ENCODE measurements around the gene VPS8. TPM values are rescaled to one million over a fixed set of nuclear protein-coding genes. Genes with fewer than 3 reads are reported as not detected.

VPS8 gene
- total RNA-seq, 4 donors from 2014 or later: 23.7 to 61.8 (median 37.1) TPM

- no peaks in the 10 kb centered on the region for H3K4me1 ChIP-seq
- no peak overlapping the region for H3K4me3 ChIP-seq
- H3K36me3 ChIP-seq: peaks cover 0 to 41% (median 0%) of the 10 kb centered on the region in 3 donors
- no peak for DNase-seq
- H3K27me3 ChIP-seq: no peaks in the 10 kb centered on the region
- H3K27ac ChIP-seq: no peak overlapping the region
- WGBS, 2 donors: 84% methylated on average over 4 of the region's 4 CpGs
- H3K9me3 ChIP-seq: no peaks in the 10 kb centered on the region
- no peak for TF ChIP-seq CTCF (IDR thresholded peaks at IDR 0.05)
- no peak for TF ChIP-seq POLR2A (IDR thresholded peaks at IDR 0.05)
- intact Hi-C loops (cut with DNase I): no loop called here
Measured at GRCh38 chr3:184908859-184909258, 96.9 kb downstream of the VPS8 start.

DNA sequence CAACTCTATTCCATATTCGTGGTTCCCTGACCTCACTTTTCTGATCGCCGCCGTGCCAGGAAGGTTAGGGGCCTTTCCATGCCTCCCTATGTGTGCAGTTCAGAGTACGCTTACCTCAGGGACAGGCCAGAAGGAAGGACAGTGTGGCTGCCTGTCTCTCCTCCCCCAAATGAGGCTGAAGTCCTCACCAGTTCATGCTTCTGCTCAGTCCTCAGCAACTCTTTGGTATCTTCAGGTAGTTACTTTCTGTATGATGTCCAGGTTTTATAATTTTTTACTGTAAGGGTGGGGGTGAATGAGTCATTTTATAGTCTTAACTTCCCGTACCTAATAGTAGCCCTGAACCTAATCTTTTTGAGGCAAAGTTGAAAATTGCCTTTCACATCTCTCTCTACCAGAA is 98.7 kb downstream of the VPS8 start:
- peaks cover 0 to 39% (median 0%) of the 10 kb centered on the region in 3 donors for H3K36me3 ChIP-seq
- DNase-seq: no peak
- no peak for TF ChIP-seq CTCF (IDR thresholded peaks at IDR 0.05)
- TF ChIP-seq POLR2A (IDR thresholded peaks at IDR 0.05): no peak
- H3K9me3 ChIP-seq: no peaks in the 10 kb centered on the region
- 93 to 95% methylated on average over 6 of the region's 6 CpGs for WGBS, 2 donors
- no peak overlapping the region for H3K4me3 ChIP-seq
- intact Hi-C loops (cut with DNase I): no loop called here
- no peaks in the 10 kb centered on the region for H3K27me3 ChIP-seq
- no peak overlapping the region for H3K27ac ChIP-seq
- no peaks in the 10 kb centered on the region for H3K4me1 ChIP-seq

- peaks cover 0 to 46% (median 0%) of the 10 kb centered on the region in 3 donors for H3K36me3 ChIP-seq
- WGBS, 2 donors: 82 to 88% methylated on average over 4 of the region's 4 CpGs
- no peak overlapping the region for H3K27ac ChIP-seq
- TF ChIP-seq CTCF (IDR thresholded peaks at IDR 0.05) (no peak), POLR2A (IDR thresholded peaks at IDR 0.05) (no peak)
- no peaks in the 10 kb centered on the region for H3K27me3 ChIP-seq
- no peaks in the 10 kb centered on the region for H3K4me1 ChIP-seq
- intact Hi-C loops (cut with DNase I): no loop called here
- DNase-seq: no peak
- H3K4me3 ChIP-seq: no peak overlapping the region
- no peaks in the 10 kb centered on the region for H3K9me3 ChIP-seq
Measured at GRCh38 chr3:184911570-184911969, 99.6 kb downstream of the VPS8 start.

DNA sequence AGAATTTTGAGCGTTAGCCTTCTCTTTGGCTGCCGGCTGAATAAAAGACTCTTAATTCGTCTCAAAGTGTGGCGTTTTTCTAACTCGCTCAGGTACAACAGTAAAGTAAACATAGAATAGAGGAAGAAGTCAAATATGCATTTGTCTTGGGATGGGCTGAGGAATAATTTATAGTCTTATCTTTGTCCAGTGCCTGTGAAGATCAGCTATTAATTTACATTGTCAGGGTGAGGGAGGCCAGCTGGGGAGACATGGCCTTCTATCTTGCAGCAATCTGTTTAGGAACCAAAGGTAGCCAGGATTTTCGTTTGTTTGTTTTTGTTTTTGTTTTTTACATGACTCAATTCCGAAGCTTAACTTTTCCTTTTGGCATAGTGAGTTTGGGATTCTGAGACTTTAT is 100.2 kb downstream of the VPS8 start:
- TF ChIP-seq CTCF (IDR thresholded peaks at IDR 0.05) (no peak), POLR2A (IDR thresholded peaks at IDR 0.05) (no peak)
- H3K36me3 ChIP-seq: peaks cover 0 to 52% (median 0%) of the 10 kb centered on the region in 3 donors
- 79 to 82% methylated on average over 7 of the region's 7 CpGs for WGBS, 2 donors
- no peak overlapping the region for H3K4me3 ChIP-seq
- DNase-seq: no peak
- no peaks in the 10 kb centered on the region for H3K4me1 ChIP-seq
- no peaks in the 10 kb centered on the region for H3K27me3 ChIP-seq
- no peak overlapping the region for H3K27ac ChIP-seq
- H3K9me3 ChIP-seq: no peaks in the 10 kb centered on the region
- intact Hi-C loops (cut with DNase I): no loop called here

DNA sequence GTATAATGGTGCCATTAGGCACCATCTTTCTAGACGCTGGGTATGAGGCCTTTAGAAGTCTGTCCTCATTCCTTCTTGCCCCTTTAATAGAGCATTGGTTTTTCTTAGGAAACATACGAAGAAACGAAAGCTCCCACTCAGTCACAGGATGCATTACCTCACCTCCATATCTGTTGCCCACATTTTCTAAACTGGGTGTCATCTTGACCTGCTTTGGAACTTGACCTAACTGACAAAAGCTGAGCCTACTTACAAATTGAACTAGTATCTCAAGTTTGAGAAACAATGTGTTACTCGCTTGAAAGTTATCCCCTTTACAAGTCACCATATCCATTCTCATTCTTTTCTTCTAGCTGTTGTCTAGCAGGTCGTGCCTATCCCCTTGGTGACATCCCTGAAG is 102.7 kb downstream of the VPS8 start:
- Histone ChIP-seq H3K36me3 (peaks cover 0 to 70% (median 0%) of the 10 kb centered on the region in 3 donors), H3K27me3 (no peaks in the 10 kb centered on the region), H3K4me1 (no peaks in the 10 kb centered on the region), H3K4me3 (no peak overlapping the region), H3K9me3 (no peaks in the 10 kb centered on the region), H3K27ac (no peak overlapping the region)
- no peak for DNase-seq
- no peak for TF ChIP-seq POLR2A (IDR thresholded peaks at IDR 0.05)
- TF ChIP-seq CTCF (IDR thresholded peaks at IDR 0.05): no peak
- intact Hi-C loops (cut with DNase I): no loop called here
- 91 to 94% methylated on average over 5 of the region's 5 CpGs for WGBS, 2 donors

All from esophagus squamous epithelium (tissue), 5 donors.